ENCODE measurements around the gene MRPS24.
A peak's percentile ranks its signal among the peaks of the same experiment; 100 is the strongest.
"Not testable (repeated sequence)": the region's sequence is repeated elsewhere in the genome, so short reads cannot be mapped to it uniquely, and the experiment has no call there.

Gene MRPS24

DNA sequence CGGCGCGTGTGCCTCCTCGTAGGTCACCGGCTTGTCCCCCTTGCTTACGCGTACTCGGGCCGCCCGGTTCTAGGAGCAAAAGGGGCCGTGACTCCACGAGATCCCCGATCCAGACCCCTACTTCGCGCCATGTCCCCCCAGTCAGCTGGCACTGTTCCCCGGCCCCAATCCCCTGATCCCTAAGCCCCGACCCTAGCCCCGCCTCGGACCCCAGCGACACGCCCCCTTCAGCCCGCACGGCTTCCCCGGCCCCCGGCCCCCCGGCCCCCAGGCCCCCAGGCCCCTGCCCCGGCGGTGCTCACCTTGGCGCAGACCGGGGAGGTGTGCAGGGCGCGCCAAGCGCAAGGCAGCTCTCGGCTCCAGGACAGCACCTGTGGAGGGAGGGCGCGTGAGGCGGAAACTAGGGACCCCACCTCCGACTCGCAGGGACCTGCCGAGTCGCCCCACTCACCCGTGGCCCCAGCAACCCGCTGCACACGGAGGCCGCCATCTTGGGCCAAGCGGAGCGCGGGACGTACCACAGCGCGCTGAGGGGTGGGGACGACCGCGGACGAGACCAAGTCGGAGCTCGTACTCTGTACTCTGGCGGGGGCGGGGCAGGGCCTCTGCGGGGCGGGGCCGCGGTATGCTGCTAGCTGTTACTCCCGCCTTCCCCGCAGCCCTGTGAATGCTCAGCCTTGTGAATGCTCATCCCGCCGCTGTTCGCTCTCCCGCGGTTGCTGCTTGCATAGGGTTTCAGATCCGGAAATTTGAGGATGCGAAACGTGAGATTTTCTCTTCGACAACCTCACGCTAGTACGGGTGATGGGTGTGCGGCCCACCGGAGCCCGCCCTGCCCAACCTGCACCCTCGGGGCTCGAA lies at the start of gene MRPS24:
MRPS24 (minus strand) TSS at position 512 of the 861 bp plus-strand sequence; CDS start at position 490, 22 bp downstream.
- peak; percentile 86 to 89 for DNase-seq

DNA sequence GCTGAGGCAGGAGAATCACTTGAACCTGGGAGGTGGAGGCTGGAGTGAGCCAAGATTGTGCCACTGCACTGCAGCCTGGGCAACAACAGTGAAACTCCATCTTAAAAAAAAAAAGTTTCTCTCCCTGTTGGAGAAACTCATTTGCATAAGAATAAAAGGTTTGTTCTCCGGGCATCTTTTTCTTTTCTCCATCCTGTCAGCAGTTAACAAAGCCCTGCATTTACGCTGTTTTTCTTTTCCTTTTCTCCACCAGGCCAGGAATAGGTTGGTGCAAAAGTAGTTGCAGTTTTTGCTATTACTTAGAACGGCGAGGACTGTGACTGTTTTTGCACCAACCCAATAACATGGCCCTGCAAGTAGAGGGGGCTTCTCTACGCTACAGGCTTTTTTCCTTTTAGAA lies 46.6 kb upstream of the MRPS24 start:
- no peak for DNase-seq

DNA sequence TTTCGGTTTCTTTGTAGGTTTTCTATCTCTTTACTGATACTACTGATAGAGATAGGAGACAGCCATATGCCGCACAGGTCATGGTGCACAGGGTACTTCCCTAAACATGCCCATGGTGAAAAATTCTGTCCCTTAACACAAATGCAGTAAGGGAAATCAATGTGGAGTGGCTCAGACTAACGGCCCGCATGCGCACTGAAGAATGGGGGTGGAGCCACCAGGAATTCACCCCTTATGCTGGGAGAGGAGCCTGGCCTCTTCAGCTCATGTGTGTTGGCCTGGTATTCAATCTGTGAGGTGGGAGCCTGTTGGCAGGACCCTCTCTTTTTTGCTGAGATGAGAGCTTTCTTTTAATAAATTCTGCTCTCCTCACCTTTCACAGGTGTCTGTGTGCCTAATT lies 45.5 kb upstream of the MRPS24 start:
- no peak for DNase-seq

DNA sequence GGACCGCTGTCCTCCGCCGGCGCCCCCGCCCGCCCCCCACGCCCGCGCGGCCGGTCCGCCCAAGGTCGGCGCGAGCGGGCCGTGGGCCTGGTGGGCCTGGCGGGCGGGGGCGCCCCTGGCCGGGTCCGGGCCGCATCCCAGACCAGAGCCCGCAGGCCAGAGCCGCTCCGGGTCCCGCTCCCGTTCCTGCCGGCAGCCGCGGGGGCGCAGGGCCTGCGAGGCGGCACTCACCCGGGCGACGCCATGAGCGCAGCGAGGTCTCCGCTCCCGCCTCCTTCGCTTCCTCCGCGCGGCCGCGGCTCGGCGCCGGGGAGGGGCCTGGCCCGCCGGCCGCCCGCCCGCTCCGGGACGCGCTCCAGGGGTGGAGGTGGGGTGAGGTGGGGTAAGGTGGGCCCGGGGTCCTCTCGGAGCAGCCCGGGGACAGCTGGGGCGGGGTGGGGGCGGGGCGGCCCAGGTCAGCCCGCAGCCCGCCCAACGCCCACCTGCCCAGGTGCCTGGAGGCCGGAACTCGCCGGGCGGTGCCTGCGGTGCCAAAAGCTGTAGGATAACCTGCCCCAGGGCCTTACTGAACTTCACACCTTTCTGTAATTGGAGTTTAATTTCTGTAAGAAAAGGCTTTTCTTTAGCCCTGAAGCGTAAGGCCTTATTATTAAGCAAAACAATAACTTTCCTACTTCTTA lies 37.2 kb upstream of the MRPS24 start, which contains the start of gene URGCP:
URGCP (minus strand) TSS at position 266 of the 680 bp plus-strand sequence; CDS start at position 245, 21 bp downstream.
- DNase-seq: peak in 1 of 2 experiments; percentile 20

DNA sequence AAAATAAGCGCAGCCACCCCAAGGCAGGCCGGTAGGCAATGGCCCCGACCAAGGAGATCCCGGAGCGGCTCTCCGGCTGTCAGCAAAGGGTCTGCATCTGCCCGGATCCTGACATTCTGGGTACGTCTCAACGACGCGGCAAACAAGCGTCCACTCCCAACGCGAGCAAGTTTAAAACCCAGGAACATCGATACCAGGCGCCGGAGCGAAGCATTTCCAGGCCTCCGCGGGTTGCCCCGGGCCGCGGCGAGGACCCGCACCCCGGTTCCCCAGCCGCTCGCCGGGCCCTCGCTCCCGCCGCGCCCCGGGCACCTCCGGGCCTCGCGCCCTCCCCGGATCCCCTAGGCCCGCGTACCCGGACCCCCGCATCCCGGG lies 36.6 kb upstream of the MRPS24 start:
- peak; percentile 6 to 35 for DNase-seq

DNA sequence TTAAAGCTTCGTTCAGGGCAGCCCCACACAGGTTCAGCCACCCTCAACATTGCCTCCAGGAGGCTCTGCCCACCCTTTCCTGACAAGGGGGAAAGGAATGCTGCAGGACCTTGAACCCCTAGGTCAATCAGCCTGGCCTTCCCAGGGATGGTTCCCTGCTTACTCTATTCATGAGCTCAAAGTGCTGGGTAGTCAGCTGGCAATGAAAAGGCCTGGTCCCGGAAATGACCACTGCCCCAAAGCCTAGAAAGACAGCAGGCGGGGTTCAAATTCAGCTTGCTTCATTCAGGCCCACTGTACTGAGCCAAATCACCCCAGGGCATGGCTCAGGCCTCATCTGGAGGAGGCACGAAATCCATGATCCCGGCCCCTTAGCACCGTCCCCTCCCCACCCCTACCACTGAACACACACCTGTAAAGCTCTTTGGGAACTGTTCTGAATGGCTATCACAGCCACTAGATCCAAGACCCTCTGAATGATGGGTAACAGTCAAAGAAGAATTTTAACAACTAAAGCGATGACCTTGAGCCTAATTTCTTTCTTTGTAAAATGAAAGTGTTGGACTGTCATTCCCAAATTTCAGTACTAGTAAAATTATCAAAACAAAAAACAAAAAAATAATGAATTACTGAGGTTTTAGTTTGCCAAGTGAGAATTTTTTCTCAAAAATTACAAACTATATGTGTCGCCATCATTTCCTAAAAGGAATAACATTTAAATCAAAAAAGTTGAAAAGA lies 36.1 kb upstream of the MRPS24 start:
- DNase-seq: no peak

DNA sequence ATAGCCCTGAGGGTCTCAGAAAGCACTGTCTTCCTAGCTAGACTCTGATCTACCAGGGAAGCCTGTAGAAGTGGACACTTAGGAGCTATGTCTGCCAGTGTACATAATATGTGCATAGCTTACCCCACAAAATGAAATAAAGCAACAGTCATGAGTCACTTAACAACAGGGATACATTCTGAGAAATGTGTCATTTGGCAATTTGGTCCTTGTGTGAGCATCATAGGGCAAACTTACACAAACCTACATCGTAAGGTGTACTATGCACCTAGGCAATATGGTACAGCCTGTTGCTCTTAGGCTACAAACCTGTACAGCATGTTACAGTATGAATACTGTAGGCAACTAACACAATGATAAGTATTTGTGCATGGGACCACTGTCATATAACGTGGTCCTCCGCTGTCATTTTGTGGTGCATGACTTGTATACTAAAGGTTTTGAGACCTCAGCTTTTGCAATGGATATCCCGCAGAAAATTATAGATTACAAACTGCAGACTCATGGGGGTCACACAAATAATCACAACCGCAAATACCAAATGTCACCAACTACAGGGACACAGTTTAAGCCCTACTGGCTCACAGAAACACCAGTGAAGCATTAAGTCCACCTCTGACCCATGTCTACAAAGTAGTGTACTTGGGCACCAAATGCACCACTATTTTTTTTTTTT lies 35.4 kb upstream of the MRPS24 start:
- no peak for DNase-seq

DNA sequence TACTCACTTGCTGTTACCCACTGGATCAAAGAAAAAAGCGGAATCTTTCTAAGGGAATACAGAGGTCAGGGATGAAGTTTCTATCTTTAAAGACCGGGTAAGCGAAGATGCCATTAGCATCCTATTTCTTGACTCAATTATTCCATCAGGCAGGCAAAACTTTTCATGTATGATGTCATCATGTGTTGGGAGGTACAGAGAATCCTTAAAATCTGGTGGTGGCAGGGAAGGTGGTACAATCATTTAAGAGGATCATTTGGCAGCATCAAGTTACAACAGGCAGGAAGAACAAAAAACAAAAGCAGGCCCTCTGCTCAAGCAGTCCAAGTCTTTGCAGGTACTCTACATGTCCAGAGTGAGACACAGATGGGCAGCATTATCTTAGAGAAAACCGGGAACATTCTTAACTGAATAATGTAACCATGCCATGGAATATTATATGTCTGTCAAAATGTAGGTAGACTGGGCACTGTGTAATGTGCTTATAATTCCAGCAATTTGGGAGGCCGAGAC lies 33.3 kb upstream of the MRPS24 start:
- DNase-seq: no peak

DNA sequence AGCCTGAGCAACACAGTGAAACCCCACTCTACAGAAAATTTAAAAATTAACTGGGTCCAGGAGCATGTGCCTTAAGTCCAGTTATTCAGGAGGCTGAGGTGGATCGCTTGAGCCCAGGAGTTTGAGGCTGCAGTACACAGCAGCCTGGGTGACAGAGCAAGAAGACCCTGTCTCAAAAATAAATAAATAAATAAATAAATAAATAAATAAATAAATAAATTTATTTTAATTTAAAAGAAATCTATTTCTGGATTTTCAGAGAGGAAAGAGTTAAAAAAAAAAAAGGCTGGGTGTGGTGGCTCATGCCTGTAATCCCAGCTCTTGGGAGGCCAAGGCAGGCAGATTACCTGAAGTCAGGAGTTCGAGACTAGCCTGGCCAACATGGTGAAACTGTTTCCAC lies 29.3 kb upstream of the MRPS24 start:
- DNase-seq: not testable (repeated sequence)

DNA sequence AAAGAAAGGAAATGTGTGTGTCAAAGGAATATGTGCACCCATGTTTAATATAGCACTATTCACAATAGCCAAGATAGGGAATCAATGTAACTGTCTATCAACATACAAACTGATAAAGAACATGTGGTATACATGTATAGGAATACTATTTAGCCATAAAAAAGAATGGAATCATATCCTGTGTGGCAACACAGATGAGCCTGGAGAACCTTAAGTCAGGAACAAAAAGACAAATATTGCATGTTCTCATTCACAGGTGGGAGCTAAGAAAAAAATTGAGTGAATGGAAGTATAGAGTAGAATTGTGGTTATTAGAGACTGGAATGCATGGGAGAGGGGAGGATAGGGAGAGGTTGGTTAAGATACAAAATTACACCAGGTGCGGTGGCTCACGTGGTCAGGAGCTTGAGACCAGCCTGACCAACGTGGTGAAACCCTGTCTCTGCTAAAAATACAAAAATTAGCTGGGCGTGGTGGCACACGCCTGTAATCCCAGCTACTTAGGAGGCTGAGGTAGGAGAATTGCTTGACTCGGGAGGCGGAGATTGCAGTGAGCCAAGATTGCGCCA lies 26.6 kb upstream of the MRPS24 start:
- DNase-seq: no peak

DNA sequence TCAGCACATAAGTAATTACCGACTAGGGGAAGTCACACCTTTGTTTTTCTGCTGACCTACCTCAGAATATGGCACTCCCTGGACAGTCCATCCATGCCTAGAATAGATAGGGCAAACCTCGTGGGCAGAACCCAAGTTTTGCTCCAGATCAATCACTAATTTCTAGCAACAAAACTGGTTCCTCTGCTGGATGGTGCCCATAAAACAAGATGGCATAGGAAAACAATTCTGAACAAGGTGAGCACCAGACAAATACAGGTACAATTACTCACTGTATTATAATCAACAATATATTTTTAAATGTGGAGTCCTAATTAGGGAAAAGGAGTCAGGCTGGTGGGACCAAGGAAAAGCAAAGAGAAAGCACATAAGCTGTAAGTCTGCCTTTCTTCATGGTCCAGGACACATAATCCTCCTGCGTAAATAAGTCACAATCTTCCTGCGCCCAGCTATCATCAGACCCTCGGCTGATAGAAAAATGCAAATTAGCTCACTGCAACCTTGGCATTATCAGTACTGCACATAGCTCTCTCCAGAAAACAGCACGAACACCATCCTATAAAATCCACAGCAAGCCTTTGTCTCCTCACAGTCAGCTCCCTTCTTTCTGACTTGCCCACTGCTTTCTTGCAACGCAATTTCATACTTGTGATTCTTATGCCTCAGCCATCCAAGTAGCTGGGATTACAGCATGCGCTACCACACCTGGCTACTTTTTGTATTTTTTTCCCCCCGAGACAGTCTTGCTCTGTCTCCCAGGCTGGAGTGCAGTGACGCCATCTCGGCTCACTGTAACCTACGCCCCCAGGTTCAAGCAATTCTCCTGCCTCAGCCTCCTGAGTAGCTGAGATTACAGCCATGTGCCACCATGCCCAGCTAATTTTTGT lies 22.0 kb upstream of the MRPS24 start:
- no peak for DNase-seq

DNA sequence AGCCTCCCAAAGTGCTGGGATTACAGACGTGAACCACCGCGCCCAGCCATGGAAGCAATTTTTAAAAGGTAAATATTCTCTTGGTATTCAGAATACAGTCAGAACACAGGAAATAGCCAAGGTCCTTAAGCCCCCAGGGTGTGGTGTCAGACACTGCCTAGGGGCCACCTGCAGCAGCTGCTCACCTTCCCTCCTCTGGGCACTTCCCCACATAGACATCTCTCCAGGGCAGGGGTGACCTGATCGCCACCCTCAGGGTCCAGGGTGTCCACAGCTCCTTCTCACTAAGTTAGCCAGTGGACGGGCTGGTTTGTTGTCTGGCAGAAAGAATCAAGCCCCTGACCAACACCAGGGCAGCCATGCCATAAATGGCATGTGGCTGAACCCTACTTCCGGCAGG lies 21.2 kb upstream of the MRPS24 start:
- DNase-seq: no peak

DNA sequence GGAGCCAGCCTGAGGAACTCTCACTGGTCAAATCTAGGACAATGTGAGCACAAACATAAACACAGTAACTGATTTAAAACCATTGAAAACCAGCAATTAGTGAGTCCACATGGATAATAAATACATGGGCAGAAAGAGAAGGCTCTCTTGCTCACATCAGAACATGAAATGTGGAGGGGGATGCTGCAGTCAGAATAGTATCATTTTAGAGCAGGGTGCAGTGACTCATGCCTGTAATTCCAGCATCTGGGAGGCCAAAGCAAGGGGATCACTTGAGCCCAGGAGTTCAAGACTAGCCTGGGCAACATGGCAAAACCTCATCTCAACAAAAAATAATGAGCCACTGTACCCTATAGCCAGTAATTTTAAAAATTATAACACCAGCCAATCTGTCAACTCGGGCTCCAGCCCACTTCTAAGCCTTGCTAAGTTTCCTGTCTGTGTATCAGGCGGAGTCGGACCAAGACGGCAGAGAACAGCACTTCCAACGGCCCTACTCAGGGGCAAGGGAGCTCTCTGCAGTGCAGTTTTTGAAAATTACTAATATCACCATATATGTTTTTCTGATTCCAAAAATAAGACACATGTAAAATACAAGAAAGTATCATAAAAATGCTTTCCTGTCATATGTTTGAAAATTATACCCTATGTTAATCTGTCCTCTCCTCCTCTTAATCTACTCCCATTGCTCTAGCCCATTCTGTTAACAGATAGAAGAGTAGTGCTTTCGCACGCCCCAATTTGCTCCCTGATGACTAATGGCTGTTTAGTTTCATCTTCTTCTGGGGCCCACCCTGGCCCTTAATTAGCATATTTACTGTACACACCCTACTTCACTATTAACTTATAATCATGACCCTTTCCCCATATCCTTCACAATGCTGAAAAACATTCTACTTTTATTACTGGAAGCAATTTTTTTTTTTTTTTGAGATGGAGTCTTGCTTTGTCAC lies 20.0 kb upstream of the MRPS24 start:
- no peak for DNase-seq

DNA sequence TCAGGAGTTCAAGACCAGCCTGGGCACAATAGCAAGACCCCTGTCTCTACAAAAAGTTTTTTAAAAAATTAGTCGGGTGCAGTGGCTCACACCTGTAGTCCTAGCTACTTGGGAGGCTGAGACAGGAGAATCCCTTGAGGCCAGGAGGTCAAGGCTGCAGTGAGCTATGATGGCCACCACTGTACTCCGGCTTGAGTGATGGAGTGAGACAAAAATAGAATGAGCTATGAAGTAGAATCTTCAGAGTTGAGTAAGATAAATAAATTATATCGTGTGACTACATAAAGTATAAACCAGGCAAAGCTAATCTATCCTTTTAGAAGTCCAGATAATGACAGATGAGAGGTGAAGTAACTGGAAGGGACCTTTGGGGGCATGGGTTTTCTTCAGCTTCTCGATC lies 15.3 kb upstream of the MRPS24 start:
- DNase-seq: no peak

DNA sequence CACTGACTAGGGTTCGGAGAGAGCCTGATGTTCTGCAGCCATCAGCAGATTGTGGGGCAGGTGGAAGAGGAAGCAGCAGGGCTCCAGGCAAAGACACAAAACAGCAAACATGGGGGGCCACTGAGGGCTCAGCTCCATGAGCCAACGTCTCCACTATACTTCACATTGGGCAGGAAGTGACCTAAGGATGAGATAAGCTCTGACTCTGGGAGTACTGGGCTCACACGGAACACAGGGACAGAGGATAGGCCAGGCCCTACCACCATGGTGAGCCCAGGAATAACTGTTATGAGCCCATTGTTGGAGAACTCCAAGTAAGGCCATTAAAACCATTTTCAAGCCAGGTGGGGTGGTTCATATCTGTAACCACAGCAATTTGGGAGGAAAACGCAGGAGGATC lies 14.9 kb upstream of the MRPS24 start:
- no peak for DNase-seq

DNA sequence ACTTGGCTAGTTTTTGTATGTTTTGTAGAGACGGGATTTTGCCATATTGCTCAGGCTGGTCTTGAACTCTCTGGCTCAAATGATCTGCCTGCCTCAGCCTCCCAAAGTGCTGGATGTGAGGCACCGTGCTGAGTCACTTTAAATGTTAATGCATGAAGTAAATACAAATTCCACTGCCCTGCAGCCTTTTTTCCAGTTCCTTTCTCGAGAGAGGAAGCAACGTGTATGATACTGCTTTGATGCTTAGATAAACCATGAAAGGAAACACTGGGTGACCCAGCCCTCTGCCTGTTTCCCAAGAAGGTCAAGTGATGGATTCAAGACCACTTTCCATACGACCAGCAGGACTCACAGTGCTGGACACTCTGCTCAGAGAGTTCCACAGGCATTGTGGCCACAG lies 11.3 kb upstream of the MRPS24 start:
- DNase-seq: no peak

DNA sequence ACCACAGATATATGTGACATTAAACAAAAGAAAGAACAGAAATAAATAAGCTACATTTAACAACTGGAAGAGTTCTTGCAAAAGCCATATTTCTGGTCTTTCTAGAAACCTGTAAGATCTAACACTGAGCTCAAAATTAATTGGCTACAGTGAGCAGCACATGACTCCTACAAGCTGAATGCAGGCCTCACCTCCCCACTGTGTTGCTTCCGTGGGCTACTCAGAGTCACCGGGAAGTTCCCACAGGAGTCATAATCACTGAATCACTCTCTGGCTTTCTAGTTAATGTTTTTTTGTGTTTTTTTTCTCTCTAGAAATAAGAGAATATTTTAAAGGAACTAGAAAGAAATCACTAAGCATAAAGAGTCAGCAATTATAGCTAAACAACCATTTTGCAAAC lies 10.2 kb upstream of the MRPS24 start:
- DNase-seq: no peak

DNA sequence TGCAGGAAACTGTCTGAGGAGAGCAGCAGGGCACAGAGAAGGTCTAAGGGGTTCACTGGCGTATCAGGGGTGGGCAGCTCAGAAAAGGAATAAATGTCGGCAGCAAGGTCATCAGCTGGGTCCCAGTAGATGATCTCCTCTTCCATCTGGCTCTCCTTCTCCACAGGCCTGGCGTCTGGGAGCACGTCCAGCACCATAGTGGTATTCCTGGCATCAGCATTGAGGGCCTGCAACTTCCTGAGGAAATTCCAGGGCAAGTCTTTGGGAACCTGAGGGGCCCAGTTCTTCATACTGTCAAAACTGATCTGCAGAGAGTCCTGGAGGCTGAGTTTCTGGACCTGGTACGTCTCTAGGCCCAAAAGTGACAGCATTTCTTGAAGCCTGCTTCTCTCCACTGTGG lies 9.6 kb upstream of the MRPS24 start:
- no peak for DNase-seq

DNA sequence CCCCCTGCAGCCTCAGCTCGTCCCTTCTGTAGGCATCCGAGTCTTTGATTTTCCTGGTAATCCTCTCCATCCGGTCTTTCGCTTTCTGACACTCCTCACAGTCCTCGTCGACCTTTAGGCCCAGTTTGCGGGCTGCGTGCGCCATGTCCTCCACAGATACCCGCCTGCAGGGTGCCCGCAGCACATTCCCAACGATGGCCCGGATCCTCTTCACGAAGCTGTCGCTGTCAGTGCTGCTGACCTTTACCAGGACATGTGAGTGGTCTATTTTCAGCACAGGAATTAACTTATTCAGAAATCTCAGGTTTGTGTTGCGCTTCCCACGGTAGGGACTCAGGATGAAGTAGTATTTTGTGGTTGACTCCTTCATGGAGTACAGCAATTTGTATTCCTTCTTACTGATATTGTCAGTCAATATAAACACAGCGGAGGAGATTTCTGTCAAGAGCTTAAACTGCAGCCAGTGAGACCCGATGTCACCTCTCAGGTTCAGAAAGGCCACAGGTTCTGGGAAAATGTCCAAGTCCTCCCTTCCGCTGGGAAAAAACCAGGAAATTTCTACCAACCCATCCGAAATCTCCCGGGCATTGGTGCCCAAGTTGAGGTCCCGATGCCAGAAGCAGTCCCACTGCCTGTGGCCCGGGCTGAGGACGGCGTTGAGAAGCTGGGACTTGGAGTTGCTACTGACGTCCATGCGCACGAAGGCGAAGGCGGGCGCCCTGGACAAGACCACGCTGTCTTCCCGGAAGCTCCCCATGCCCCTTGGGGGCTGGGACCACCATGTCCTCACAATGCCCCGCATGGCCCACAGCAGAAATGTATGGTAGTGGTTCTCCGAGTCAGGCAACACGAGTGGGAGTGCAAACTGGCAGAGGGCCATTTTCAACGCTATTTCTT lies 8.9 kb upstream of the MRPS24 start:
- no peak for DNase-seq
